ENCODE results near the gene DOCK6. TPM values are rescaled to one million over a fixed set of nuclear protein-coding genes. Genes with fewer than 3 reads are reported as not detected.

The DOCK6 gene
- total RNA-seq, 2 donors from 2014 or later, result 77.1 to 89.2 TPM

DNA sequence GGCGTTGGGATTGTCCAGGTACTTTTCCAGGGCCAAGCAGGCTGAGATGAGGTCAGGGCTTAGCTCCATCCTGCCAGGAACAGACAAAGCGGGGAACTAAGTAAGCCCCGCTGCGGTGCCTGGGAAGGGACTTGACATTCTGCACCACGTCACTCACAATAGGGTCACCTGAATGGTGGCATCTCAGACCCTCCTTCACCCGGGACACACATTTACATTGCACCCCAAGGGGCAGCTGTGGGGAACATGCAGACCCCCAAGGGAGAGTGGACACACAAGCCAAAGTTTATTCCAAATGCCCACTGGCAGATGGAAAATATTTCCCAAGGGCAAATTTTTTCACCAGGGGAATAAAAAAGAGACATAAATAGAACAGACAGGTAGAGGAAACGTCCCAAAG lies 86.4 kb downstream of the DOCK6 start:
- Histone ChIP-seq H3K9me3 (no peaks in the 10 kb centered on the region), H3K4me1 (peaks cover 7% of the 10 kb centered on the region), H3K36me3 (replicated peaks in 1 of 2; ENCODE audit: insufficient read depth in 1 of 2, low read depth in 2 of 2) (peaks cover 0 to 36% of the 10 kb centered on the region in 2 donors), H3K27me3 (no peaks in the 10 kb centered on the region), H3K27ac (no peak overlapping the region), H3K4me3 (no peak overlapping the region)
- no peak for DNase-seq
- 86 to 87% methylated on average over 4 to 7 of the region's 7 CpGs for WGBS, 2 donors
- intact Hi-C loops (cut with DNase I), result no loop called here
- TF ChIP-seq, protein P1, sequence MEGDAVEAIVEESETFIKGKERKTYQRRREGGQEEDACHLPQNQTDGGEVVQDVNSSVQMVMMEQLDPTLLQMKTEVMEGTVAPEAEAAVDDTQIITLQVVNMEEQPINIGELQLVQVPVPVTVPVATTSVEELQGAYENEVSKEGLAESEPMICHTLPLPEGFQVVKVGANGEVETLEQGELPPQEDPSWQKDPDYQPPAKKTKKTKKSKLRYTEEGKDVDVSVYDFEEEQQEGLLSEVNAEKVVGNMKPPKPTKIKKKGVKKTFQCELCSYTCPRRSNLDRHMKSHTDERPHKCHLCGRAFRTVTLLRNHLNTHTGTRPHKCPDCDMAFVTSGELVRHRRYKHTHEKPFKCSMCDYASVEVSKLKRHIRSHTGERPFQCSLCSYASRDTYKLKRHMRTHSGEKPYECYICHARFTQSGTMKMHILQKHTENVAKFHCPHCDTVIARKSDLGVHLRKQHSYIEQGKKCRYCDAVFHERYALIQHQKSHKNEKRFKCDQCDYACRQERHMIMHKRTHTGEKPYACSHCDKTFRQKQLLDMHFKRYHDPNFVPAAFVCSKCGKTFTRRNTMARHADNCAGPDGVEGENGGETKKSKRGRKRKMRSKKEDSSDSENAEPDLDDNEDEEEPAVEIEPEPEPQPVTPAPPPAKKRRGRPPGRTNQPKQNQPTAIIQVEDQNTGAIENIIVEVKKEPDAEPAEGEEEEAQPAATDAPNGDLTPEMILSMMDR (IDR thresholded peaks at IDR 0.05), result no peak
- TF ChIP-seq POLR2A (IDR thresholded peaks at IDR 0.05), result no peak
- ATAC-seq, result no peak

DNA sequence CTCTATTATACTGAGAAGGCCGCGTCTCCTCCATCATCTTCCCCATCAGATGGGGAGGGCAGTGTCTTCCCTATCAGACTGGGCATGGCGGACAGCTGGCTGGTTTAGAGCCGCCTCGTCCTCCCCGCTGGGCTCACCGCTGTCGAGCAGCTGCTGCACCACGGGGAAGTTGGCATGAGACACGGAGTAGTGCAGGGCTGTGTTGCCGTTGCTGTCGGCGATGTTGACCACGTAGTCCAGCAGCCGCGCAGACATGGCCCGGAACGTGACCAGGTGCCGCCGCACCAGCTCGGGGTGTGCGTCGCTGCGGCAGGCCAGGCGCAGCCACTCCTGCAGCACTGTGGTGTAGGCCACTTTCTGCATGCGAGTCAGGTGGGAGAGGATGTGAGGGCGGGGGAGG lies 88.0 kb downstream of the DOCK6 start:
- H3K27me3 ChIP-seq, result no peaks in the 10 kb centered on the region
- no peak for ATAC-seq
- intact Hi-C loops (cut with DNase I), result no loop called here
- DNase-seq, result no peak
- peaks cover 0 to 41% of the 10 kb centered on the region in 2 donors for H3K36me3 ChIP-seq (replicated peaks in 1 of 2; ENCODE audit: insufficient read depth in 1 of 2, low read depth in 2 of 2)
- H3K4me1 ChIP-seq, result no peaks in the 10 kb centered on the region
- no peak overlapping the region for H3K4me3 ChIP-seq
- 94 to 100% methylated on average over 2 to 27 of the region's 27 CpGs for WGBS, 2 donors
- H3K9me3 ChIP-seq, result no peaks in the 10 kb centered on the region
- no peak overlapping the region for H3K27ac ChIP-seq
- TF ChIP-seq, protein P1 (IDR thresholded peaks at IDR 0.05), result no peak
- no peak for TF ChIP-seq POLR2A (IDR thresholded peaks at IDR 0.05)

DNA sequence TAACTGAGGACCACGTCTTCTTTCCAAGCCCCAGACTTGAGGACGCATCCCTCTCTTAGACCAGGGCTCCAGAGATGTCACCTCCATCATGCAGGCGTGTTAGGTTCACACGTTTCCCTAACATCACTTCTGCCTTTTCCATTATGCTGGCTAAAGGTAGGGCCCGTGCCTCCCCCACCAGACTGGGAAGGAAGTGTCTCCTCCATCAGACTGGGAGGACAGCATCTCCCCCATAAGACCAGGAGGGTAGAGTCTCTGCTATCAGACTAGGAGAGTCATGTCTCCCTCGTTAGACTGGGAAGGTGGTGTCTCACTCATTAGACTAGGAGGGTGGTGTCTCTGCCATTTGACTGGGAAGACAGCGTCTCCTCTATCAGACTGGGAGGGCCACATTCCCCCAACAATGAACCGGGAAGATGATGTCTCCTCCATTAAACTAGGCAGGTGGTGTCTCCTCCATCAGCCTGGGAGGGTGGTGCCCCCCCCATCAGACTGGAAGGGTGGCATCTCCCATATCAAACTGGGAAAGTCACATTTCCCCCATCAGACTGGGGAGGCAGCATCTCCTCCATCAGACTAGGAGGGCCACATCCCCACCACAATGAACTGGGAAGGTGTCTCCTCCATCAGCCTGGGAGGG lies 88.7 kb downstream of the DOCK6 start:
- H3K36me3 ChIP-seq (replicated peaks in 1 of 2; ENCODE audit: insufficient read depth in 1 of 2, low read depth in 2 of 2), result peaks cover 0 to 42% of the 10 kb centered on the region in 2 donors
- H3K9me3 ChIP-seq, result no peaks in the 10 kb centered on the region
- no peak for DNase-seq
- no peak overlapping the region for H3K27ac ChIP-seq
- no peak overlapping the region for H3K4me3 ChIP-seq
- TF ChIP-seq, protein P1 (IDR thresholded peaks at IDR 0.05), result no peak
- no peak for TF ChIP-seq POLR2A (IDR thresholded peaks at IDR 0.05)
- ATAC-seq, result no peak
- no peaks in the 10 kb centered on the region for H3K27me3 ChIP-seq
- H3K4me1 ChIP-seq, result no peaks in the 10 kb centered on the region
- WGBS, 2 donors, result 78 to 87% methylated on average over 7 to 8 of the region's 8 CpGs
- intact Hi-C loops (cut with DNase I), result no loop called here

DNA sequence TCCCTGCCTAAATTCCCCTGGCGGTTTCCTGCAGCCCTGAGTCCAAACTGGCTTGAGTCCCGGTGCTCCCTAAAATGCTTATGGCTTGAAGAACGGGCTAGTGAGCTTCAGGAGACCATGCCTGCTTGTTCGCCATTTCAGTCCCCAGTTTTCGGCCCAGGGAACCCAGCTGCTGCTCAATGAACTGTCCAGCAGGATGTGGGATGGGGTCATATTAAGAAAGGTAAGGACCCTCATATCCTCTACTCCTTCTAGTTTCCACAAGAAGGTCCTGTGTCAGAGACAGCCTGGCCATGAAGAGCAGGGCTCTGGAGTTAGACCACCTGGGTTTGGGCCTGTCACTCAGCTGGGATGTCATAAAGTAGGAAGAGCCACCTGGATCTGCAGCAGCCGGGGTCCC lies 89.7 kb downstream of the DOCK6 start:
- intact Hi-C loops (cut with DNase I), result no loop called here
- no peak for TF ChIP-seq POLR2A (IDR thresholded peaks at IDR 0.05)
- TF ChIP-seq, protein P1 (IDR thresholded peaks at IDR 0.05), result no peak
- no peaks in the 10 kb centered on the region for H3K4me1 ChIP-seq
- H3K4me3 ChIP-seq, result no peak overlapping the region
- DNase-seq, result no peak
- H3K36me3 ChIP-seq (replicated peaks in 1 of 2; ENCODE audit: insufficient read depth in 1 of 2, low read depth in 2 of 2), result peaks cover 0 to 38% of the 10 kb centered on the region in 2 donors
- H3K9me3 ChIP-seq, result no peaks in the 10 kb centered on the region
- WGBS, 2 donors, result 95 to 100% methylated on average over 4 to 6 of the region's 6 CpGs
- no peaks in the 10 kb centered on the region for H3K27me3 ChIP-seq
- no peak overlapping the region for H3K27ac ChIP-seq
- ATAC-seq, result no peak

DNA sequence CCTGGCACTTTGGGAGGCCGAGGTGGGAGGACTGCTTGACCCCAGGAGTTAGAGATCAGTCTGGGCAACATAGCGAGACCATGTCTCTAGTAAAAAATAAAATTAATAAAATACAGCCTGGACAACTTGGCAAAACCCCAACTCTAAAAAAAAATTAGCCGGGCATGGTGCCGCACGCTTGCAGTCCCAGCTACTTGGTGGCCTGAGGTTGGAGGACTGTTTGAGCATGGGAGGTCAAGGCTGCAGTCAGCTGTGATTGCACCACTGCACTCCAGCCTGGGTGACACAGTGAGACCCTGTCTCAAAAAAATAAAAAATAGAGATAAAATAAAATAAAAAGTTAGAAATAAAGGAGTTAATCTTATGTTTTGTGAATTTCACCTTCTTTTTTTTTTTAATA lies 91.2 kb downstream of the DOCK6 start:
- H3K4me1 ChIP-seq, result no peaks in the 10 kb centered on the region
- DNase-seq, result no peak
- intact Hi-C loops (cut with DNase I), result no loop called here
- TF ChIP-seq, protein P1 (IDR thresholded peaks at IDR 0.05), result no peak
- no peak for TF ChIP-seq POLR2A (IDR thresholded peaks at IDR 0.05)
- no peak overlapping the region for H3K27ac ChIP-seq
- WGBS, 2 donors, result 72 to 77% methylated on average over 5 of the region's 5 CpGs
- ATAC-seq, result no peak
- H3K27me3 ChIP-seq, result no peaks in the 10 kb centered on the region
- H3K4me3 ChIP-seq, result no peak overlapping the region
- H3K9me3 ChIP-seq, result no peaks in the 10 kb centered on the region
- peaks cover 0 to 30% of the 10 kb centered on the region in 2 donors for H3K36me3 ChIP-seq (replicated peaks in 1 of 2; ENCODE audit: insufficient read depth in 1 of 2, low read depth in 2 of 2)
